OCI-LY1 (cell line): ENCODE results near the gene COL18A1.

Experiments
- EZH2 ChIP-seq: fragments of 200-600 bp; sonication (generic), shearing (Covaris generic); IDR thresholded peaks from 2 replicates; pipeline ENCODE4 v1.8.0; 2017; ENCODE audit warnings: borderline replicate concordance, mixed run types, mild to moderate bottlenecking, antibody characterized with exemption, low read length, moderate library complexity, mixed read lengths
- TF ChIP-seq, protein P1 (sequence below): fragments of 200-600 bp; sonication (generic), shearing (Covaris generic); IDR thresholded peaks from 2 replicates; pipeline ENCODE4 v1.5.1; 2017; ENCODE audit warnings: mild to moderate bottlenecking, antibody characterized with exemption, low read length, moderate library complexity, mixed read lengths

DNA sequence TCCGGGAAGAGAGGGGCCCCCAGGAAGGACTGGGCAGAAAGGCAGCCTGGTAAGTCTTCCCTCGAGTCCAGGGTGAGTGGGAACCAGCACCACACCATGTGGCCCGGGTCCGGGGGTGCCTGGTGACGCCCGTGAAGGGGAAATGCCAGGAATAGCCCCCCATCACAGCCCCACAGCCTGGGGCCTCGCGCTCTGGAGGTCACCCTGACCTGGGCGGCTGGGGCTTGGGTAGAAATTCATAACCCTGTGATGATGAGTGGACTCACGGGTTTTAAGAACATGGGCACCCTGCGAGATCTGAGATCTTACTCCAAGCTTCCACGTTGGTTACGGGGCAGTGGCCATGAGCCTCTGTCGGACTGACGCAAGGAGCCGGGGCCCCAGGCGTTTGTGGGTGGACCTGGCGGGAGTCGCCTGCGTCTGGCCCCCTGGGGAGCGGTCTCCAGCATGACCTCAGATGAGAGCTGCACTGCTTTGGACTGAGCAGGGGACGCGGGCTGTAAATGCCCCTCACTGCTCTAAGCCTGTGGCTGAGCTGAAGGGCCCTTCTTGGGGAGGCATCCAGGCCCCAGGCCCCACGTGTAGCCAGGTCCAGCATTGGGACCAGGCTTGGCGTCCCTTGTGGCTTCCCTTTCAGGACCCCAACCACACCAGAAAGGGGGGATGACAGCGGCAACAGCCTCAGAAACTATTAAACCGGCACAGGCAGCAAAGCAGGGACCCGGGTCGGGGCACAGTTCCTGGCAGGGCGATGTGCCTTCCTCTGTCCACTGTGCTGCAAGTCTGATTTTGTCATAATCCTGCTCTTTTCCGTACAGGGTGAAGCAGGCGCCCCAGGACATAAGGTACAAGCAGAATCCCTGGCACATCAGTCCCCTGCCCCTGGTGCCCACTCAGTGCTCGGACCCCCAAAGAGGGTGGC is 77.3 kb downstream of the COL18A1 start:
- TF ChIP-seq, protein P1, sequence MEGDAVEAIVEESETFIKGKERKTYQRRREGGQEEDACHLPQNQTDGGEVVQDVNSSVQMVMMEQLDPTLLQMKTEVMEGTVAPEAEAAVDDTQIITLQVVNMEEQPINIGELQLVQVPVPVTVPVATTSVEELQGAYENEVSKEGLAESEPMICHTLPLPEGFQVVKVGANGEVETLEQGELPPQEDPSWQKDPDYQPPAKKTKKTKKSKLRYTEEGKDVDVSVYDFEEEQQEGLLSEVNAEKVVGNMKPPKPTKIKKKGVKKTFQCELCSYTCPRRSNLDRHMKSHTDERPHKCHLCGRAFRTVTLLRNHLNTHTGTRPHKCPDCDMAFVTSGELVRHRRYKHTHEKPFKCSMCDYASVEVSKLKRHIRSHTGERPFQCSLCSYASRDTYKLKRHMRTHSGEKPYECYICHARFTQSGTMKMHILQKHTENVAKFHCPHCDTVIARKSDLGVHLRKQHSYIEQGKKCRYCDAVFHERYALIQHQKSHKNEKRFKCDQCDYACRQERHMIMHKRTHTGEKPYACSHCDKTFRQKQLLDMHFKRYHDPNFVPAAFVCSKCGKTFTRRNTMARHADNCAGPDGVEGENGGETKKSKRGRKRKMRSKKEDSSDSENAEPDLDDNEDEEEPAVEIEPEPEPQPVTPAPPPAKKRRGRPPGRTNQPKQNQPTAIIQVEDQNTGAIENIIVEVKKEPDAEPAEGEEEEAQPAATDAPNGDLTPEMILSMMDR: no peak
- no peak for TF ChIP-seq EZH2
